DOHH2 (cell line): ENCODE results near the gene SDHA.
"Not testable (repeated sequence)": the region's sequence is repeated elsewhere in the genome, so short reads cannot be mapped to it uniquely, and the experiment has no call there.

Experiments
- H3F3A ChIP-seq: fragments of 200-600 bp; sonication (generic), shearing (Covaris generic); 2 replicates; pipeline ENCODE4 v1.6.0; 2016; ENCODE audit warnings: antibody characterized with exemption, mild to moderate bottlenecking; ENCODE audit not compliant: control insufficient read depth, insufficient read depth
- H3K27ac ChIP-seq: fragments of 200-600 bp; sonication (generic); 2 replicates; pipeline ENCODE4 v1.5.1; 2014; ENCODE audit warnings: low read depth, mild to moderate bottlenecking, low read length, moderate library complexity
- H3K27me3 ChIP-seq: fragments of 200-600 bp; sonication (generic); 2 replicates; pipeline ENCODE4 v1.6.1; 2014; ENCODE audit warnings: mild to moderate bottlenecking, low read length, mixed read lengths; ENCODE audit not compliant: control insufficient read depth
- H3K36me3 ChIP-seq: fragments of 200-600 bp; sonication (generic); 2 replicates; pipeline ENCODE4 v1.6.1; 2014; ENCODE audit warnings: mild to moderate bottlenecking, low read length, moderate library complexity, mixed read lengths; ENCODE audit not compliant: control insufficient read depth
- H3K4me1 ChIP-seq: fragments of 200-600 bp; sonication (generic); 2 replicates; pipeline ENCODE4 v1.6.1; 2014; ENCODE audit warnings: mild to moderate bottlenecking, low read length, mixed read lengths; ENCODE audit not compliant: control insufficient read depth
- H3K4me2 ChIP-seq: fragments of 200-600 bp; sonication (generic); 2 replicates; pipeline ENCODE4 v1.6.0; 2014; ENCODE audit warnings: mild to moderate bottlenecking, low read length, moderate library complexity
- H3K4me3 ChIP-seq: fragments of 200-600 bp; sonication (generic); 2 replicates; pipeline ENCODE4 v1.5.1; 2014; ENCODE audit warnings: mild to moderate bottlenecking, low read length, mixed read lengths
- H3K79me2 ChIP-seq: fragments of 200-600 bp; sonication (generic); 2 replicates; pipeline ENCODE4 v1.6.1; 2014; ENCODE audit warnings: mild to moderate bottlenecking, low read length, mixed read lengths; ENCODE audit not compliant: control insufficient read depth
- H3K9me2 ChIP-seq: fragments of 200-600 bp; sonication (generic); replicated peaks from 2 replicates; pipeline ENCODE4 v1.6.1; 2014; ENCODE audit warnings: mild to moderate bottlenecking, low read length, mixed read lengths; ENCODE audit not compliant: control insufficient read depth
- H3K9me3 ChIP-seq: fragments of 200-600 bp; sonication (generic); 2 replicates; pipeline ENCODE4 v1.6.1; 2014; ENCODE audit warnings: antibody characterized with exemption, low read length, mixed read lengths; ENCODE audit not compliant: control insufficient read depth, insufficient read depth
- H4K20me1 ChIP-seq: fragments of 200-600 bp; sonication (generic); 2 replicates; pipeline ENCODE4 v1.6.0; 2014; ENCODE audit warnings: low read depth, mild to moderate bottlenecking, antibody characterized with exemption, low read length, moderate library complexity; ENCODE audit not compliant: control insufficient read depth, insufficient read depth
- EZH2phosphoT487 ChIP-seq: fragments of 200-600 bp; sonication (generic); IDR thresholded peaks from 2 replicates; pipeline ENCODE4 v1.6.1; 2017; ENCODE audit warnings: borderline replicate concordance, mild to moderate bottlenecking, antibody characterized with exemption, low read length, moderate library complexity, mixed read lengths
- TF ChIP-seq, protein P1 (sequence below): fragments of 200-600 bp; sonication (generic); IDR thresholded peaks from one replicate; pipeline ENCODE4 v1.5.1; 2014; ENCODE audit warnings: antibody characterized with exemption, mild to moderate bottlenecking, low read depth, low read length; ENCODE audit not compliant: poor library complexity, severe bottlenecking

The SDHA gene

DNA sequence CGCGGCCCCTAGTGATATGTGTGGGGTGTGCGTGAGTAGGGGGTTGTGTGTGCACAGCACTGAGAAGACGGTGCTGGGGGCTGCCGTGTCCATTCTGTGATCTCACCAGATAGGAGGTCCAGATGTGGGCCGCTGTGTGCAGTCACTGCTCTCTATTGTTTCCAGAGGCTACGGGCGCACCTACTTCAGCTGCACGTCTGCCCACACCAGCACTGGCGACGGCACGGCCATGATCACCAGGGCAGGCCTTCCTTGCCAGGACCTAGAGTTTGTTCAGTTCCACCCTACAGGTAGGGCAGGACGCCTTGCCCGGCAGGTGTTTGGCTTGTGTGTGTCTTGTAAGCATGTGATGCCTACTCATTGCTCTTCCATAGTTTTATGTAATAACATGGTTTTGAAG lies 12.6 kb downstream of the SDHA start:
- peaks cover 84% of the 10 kb centered on the region for H3K36me3 ChIP-seq
- no peaks in the 10 kb centered on the region; the same call in 1 of the 2 replicates for H3K79me2 ChIP-seq
- H3K27ac ChIP-seq = no peak overlapping the region
- peaks cover 7% of the 10 kb centered on the region; the same call in 1 of the 2 replicates for H4K20me1 ChIP-seq
- H3K4me2 ChIP-seq = no peak overlapping the region
- no peaks in the 10 kb centered on the region for H3K4me1 ChIP-seq
- no peaks in the 10 kb centered on the region for H3F3A ChIP-seq
- H3K9me2 ChIP-seq = no peaks in the 10 kb centered on the region
- H3K4me3 ChIP-seq = no peak overlapping the region
- H3K9me3 ChIP-seq = no peaks in the 10 kb centered on the region
- no peaks in the 10 kb centered on the region for H3K27me3 ChIP-seq
- TF ChIP-seq, protein P1, sequence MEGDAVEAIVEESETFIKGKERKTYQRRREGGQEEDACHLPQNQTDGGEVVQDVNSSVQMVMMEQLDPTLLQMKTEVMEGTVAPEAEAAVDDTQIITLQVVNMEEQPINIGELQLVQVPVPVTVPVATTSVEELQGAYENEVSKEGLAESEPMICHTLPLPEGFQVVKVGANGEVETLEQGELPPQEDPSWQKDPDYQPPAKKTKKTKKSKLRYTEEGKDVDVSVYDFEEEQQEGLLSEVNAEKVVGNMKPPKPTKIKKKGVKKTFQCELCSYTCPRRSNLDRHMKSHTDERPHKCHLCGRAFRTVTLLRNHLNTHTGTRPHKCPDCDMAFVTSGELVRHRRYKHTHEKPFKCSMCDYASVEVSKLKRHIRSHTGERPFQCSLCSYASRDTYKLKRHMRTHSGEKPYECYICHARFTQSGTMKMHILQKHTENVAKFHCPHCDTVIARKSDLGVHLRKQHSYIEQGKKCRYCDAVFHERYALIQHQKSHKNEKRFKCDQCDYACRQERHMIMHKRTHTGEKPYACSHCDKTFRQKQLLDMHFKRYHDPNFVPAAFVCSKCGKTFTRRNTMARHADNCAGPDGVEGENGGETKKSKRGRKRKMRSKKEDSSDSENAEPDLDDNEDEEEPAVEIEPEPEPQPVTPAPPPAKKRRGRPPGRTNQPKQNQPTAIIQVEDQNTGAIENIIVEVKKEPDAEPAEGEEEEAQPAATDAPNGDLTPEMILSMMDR = no peak
- no peak for TF ChIP-seq EZH2phosphoT487

DNA sequence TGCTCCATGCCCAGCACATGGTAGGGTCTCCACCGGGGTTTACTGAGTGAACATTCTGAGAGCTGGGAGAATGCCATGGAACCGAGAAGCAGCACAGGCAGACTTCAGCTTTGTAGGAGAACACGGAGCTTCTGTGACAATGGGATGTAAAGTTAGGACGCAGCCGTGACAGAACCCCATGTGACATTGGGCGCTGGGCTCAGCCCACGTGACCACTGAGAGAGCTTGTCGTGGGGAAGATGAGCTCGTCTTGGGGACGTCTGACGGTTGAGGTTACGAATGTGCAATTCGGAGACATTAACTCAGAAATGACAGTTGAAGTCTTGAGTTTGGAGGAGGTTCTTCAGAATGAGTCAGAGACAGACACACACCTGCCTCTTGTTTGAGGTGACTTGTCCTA lies 13.5 kb downstream of the SDHA start:
- no peak overlapping the region for H3K4me3 ChIP-seq
- peaks cover 7% of the 10 kb centered on the region; the same call in 1 of the 2 replicates for H4K20me1 ChIP-seq
- no peaks in the 10 kb centered on the region for H3K4me1 ChIP-seq
- no peak overlapping the region for H3K27ac ChIP-seq
- H3K79me2 ChIP-seq = no peaks in the 10 kb centered on the region; the same call in 1 of the 2 replicates
- H3F3A ChIP-seq = no peaks in the 10 kb centered on the region
- H3K9me3 ChIP-seq = no peaks in the 10 kb centered on the region
- TF ChIP-seq EZH2phosphoT487 = no peak
- TF ChIP-seq, protein P1 = no peak
- peaks cover 83% of the 10 kb centered on the region for H3K36me3 ChIP-seq
- H3K27me3 ChIP-seq = no peaks in the 10 kb centered on the region
- H3K9me2 ChIP-seq = no peaks in the 10 kb centered on the region
- H3K4me2 ChIP-seq = no peak overlapping the region

DNA sequence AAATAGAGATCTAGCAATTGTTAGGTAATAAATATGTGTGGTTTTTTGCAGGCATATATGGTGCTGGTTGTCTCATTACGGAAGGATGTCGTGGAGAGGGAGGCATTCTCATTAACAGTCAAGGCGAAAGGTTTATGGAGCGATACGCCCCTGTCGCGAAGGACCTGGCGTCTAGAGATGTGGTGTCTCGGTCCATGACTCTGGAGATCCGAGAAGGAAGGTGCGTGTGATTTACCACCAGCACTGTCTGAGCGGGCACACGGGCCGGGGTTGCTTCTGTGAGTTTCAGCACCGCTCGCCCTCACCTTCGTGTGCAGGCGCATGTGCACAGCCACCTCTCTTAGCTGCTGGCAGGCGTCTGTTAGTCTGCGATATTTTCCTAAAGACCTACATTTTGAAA lies 15.3 kb downstream of the SDHA start:
- H3F3A ChIP-seq, H3K79me2 ChIP-seq: not testable (repeated sequence)

DNA sequence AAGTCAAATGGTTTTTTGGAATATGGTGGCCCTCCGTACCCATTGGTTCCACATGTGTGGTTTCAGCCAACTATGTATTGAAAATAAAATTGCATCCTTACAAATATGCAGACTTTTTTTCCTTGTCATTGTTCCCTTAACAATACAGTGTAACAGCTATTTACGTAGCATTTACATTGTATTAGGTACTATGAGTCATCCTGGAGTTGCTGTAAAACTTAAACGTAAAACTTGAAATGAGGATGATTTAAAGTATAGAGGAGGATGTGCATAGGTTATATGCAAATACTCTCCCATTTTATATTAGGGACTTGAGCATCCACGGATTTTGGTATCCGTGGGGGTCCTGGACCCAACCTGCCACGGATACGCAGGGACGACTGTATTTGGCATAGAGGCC lies 16.3 kb downstream of the SDHA start:
- peaks cover 3% of the 10 kb centered on the region; the same call in 1 of the 2 replicates for H4K20me1 ChIP-seq
- H3F3A ChIP-seq = no peaks in the 10 kb centered on the region
- peaks cover 74% of the 10 kb centered on the region for H3K36me3 ChIP-seq
- H3K4me2 ChIP-seq = no peak overlapping the region
- H3K27ac ChIP-seq = no peak overlapping the region
- H3K9me2 ChIP-seq = no peaks in the 10 kb centered on the region
- no peaks in the 10 kb centered on the region for H3K27me3 ChIP-seq
- H3K4me1 ChIP-seq = no peaks in the 10 kb centered on the region
- TF ChIP-seq EZH2phosphoT487 = no peak
- TF ChIP-seq, protein P1 = no peak
- H3K9me3 ChIP-seq = no peaks in the 10 kb centered on the region
- no peak overlapping the region for H3K4me3 ChIP-seq
- H3K79me2 ChIP-seq = no peaks in the 10 kb centered on the region; the same call in 1 of the 2 replicates

More for the DNA sequence above, 15.3 kb downstream of the SDHA start:
- H4K20me1 ChIP-seq, H3K27ac ChIP-seq, H3K4me3 ChIP-seq, H3K9me3 ChIP-seq, H3K4me1 ChIP-seq, H3K27me3 ChIP-seq, H3K9me2 ChIP-seq, H3K4me2 ChIP-seq: not testable (repeated sequence)
- H3K36me3 ChIP-seq = peaks cover 80% of the 10 kb centered on the region

DNA sequence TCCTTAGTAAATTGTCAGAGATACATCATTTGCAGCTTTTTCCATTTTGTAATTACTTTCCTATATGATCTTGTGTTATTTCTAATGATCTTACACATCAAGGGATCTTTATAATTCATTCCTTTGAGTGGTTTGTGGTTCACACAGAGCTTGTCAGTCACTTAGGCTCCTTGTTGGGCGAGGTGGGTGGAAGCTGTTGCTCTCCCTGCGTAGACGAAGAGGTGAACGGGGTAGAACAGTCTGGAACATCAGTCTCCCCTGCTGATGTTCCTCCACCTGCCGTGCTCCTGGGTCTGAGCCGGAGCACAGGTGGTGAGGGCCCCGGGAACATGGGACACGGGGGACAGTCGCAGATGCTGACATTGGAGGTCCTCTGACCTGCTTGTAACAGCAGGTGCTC lies 17.4 kb downstream of the SDHA start:
- not testable (repeated sequence) for H3K27ac ChIP-seq, H3K27me3 ChIP-seq, H3K4me2 ChIP-seq, H3K79me2 ChIP-seq, H3K9me3 ChIP-seq, H3K4me3 ChIP-seq, H3K9me2 ChIP-seq, H3K4me1 ChIP-seq, H3F3A ChIP-seq, H4K20me1 ChIP-seq
- peaks cover 71% of the 10 kb centered on the region for H3K36me3 ChIP-seq

DNA sequence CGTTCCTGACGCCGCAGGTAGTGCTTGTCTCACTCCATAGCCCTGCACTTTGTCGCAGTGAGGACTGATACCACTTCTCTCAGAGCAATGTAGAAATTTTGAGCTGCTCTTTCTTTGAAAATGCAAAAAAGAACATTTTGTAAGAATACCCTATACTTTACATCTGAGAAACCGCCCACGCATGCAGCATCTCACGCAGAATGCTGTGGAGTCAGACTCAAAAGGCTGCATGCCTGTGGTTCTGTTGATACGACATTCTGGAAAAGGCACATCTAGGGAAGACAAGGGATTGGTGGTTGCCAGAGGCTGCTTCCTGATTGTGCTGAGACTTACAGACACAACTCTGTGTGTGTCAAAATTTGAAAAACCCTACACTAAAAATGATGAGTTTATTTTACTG lies 19.8 kb downstream of the SDHA start:
- H3F3A ChIP-seq, H3K4me3 ChIP-seq, H3K27me3 ChIP-seq, H3K27ac ChIP-seq, H3K4me2 ChIP-seq, H3K4me1 ChIP-seq, H3K79me2 ChIP-seq, H3K9me3 ChIP-seq, H3K9me2 ChIP-seq, H4K20me1 ChIP-seq: not testable (repeated sequence)
- peaks cover 72% of the 10 kb centered on the region for H3K36me3 ChIP-seq
